CD4-positive, alpha-beta memory T cell (primary cell): ENCODE results near the gene AFM. TPM values are rescaled to one million over a fixed set of nuclear protein-coding genes. Genes with fewer than 3 reads are reported as not detected.

ENCODE experiments used
- CTCF ChIA-PET: fragments of 350-600 bp; sonication (Branson Sonifier 250); formaldehyde crosslinking; loops from one replicate; lab custom pipeline; 2021; ENCODE audit warnings: inconsistent platforms; ENCODE audit not compliant: partially characterized antibody; lab: Charles Lee
- POLR2A ChIA-PET: fragments of 350-600 bp; sonication (Branson Sonifier 250); formaldehyde crosslinking; loops from one replicate; lab custom pipeline; 2021; ENCODE audit not compliant: partially characterized antibody; lab: Charles Lee
- DNase-seq, 5 donors: peaks; one replicate each; pipeline versions ENCODE4 v3.0.0 to v3.0.0-alpha.2; 2020 to 2022; ENCODE audit warnings: mixed read lengths in 1 of 5
- H3K27ac ChIP-seq: one replicate; pipeline ENCODE4 v1.7.0; 2013; ENCODE audit warnings: low read depth, low read length
- H3K27me3 ChIP-seq: 2 replicates; pipeline ENCODE4 v1.7.0; 2013; ENCODE audit warnings: mild to moderate bottlenecking, low read length, moderate library complexity; ENCODE audit not compliant: insufficient read depth
- H3K36me3 ChIP-seq: 2 replicates; pipeline ENCODE4 v1.7.0; 2013; ENCODE audit warnings: mild to moderate bottlenecking, low read length, moderate library complexity; ENCODE audit not compliant: insufficient read depth
- H3K4me1 ChIP-seq: 2 replicates; pipeline ENCODE4 v1.7.0; 2013; ENCODE audit warnings: mild to moderate bottlenecking, low read length, moderate library complexity; ENCODE audit not compliant: insufficient read depth
- H3K4me3 ChIP-seq, 2 donors: one replicate each; pipeline ENCODE4 v1.7.0; 2013; ENCODE audit warnings: low read length in 2 of 2, mild to moderate bottlenecking in 1 of 2
- H3K9me3 ChIP-seq, 2 donors: one replicate each; pipeline ENCODE4 v1.7.0; 2013; ENCODE audit warnings: low read length in 2 of 2, control low read depth in 1 of 2; ENCODE audit not compliant: control insufficient read depth in 1 of 2
- H3K27ac Mint-ChIP-seq, 7 donors: one replicate each; pipeline ENCODE4 v1.8.0; 2020 to 2021; ENCODE audit warnings: mixed read lengths in 7 of 7, mild to moderate bottlenecking in 6 of 7, inconsistent platforms in 3 of 7, moderate library complexity in 3 of 7
- H3K27me3 Mint-ChIP-seq, 2 donors: one replicate each; pipeline ENCODE4 v1.8.0; 2020 to 2021; ENCODE audit warnings: mixed read lengths in 2 of 2
- H3K36me3 Mint-ChIP-seq, 2 donors: one replicate each; pipeline ENCODE4 v1.8.0; 2020 to 2021; ENCODE audit warnings: mixed read lengths in 2 of 2, inconsistent platforms in 1 of 2, mild to moderate bottlenecking in 1 of 2
- H3K4me1 Mint-ChIP-seq, 4 donors: one replicate each; pipeline ENCODE4 v1.8.0; 2020 to 2021; ENCODE audit warnings: mixed read lengths in 4 of 4, mild to moderate bottlenecking in 1 of 4
- H3K4me3 Mint-ChIP-seq, 8 donors: one replicate each; pipeline ENCODE4 v1.8.0; 2020 to 2021; ENCODE audit warnings: mixed read lengths in 8 of 8, mild to moderate bottlenecking in 7 of 8, moderate library complexity in 6 of 8, inconsistent platforms in 3 of 8
- H3K9me3 Mint-ChIP-seq, 8 donors: one replicate each; pipeline ENCODE4 v1.8.0; 2020 to 2021; ENCODE audit warnings: mixed read lengths in 8 of 8, mild to moderate bottlenecking in 5 of 8, inconsistent platforms in 3 of 8, moderate library complexity in 1 of 8
- intact Hi-C: fragments of 100-400 bp; cut with micrococcal nuclease; formaldehyde crosslinking; loops from one replicate; pipeline ENCODE4 v1.15.1; 2023
- polyA plus RNA-seq, 2 donors: library from polyadenylated mRNA; unstranded; fragments of 300-500 nt; fragmentation: Illumina TruSeq; gene quantifications; one replicate each; pipeline ENCODE4 v1.2.3, GENCODE V29; 2021
- total RNA-seq, 2 experiments: library from RNA; stranded (reverse); gene quantifications; one replicate each; pipeline ENCODE4 v1.2.3, GENCODE V29; 2021

The AFM gene, protein sequence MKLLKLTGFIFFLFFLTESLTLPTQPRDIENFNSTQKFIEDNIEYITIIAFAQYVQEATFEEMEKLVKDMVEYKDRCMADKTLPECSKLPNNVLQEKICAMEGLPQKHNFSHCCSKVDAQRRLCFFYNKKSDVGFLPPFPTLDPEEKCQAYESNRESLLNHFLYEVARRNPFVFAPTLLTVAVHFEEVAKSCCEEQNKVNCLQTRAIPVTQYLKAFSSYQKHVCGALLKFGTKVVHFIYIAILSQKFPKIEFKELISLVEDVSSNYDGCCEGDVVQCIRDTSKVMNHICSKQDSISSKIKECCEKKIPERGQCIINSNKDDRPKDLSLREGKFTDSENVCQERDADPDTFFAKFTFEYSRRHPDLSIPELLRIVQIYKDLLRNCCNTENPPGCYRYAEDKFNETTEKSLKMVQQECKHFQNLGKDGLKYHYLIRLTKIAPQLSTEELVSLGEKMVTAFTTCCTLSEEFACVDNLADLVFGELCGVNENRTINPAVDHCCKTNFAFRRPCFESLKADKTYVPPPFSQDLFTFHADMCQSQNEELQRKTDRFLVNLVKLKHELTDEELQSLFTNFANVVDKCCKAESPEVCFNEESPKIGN
- total RNA-seq (not detected), polyA plus RNA-seq (not detected)

DNA sequence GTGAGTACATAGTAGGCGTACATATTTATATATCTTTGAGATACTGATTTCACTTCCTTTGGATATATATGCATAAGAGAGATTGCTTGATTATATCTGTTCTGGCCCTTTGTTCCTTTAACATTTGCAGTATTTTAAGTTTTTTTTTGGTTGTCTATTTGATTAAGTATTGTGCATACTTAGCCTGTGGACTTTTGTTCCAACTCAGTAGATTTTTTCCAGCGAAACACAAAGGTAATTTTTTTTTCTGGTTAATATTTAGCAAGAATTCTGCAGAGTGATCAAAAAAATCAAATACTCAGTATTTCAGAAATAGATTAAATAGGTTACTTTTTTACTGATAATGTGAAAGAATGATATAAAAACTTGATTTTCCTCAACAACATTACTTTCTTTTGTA, at the start of gene AFM:
Gene AFM, plus strand, starts transcription at position 388 of the 400 bp plus-strand sequence. CDS start 31 bp downstream, outside the sequence.
- no peak for DNase-seq
- Histone ChIP-seq H3K9me3 (no peaks in the 10 kb centered on the region), H3K27me3 (no peaks in the 10 kb centered on the region), H3K36me3 (no peaks in the 10 kb centered on the region), H3K4me1 (no peaks in the 10 kb centered on the region), H3K27ac (no peak within 1 kb of the TSS), H3K4me3 (no peak within 1 kb of the TSS)
- H3K27ac Mint-ChIP-seq: no peak within 1 kb of the TSS
- H3K9me3 Mint-ChIP-seq: peaks cover 0 to 4% (median 0%) of the 10 kb centered on the region in 8 donors
- intact Hi-C loops: no loop called here
- no peak within 1 kb of the TSS for H3K4me3 Mint-ChIP-seq
- CTCF ChIA-PET: no interaction called here
- H3K27me3 Mint-ChIP-seq: peaks cover 0 to 2% of the 10 kb centered on the region in 2 donors
- no peaks in the 10 kb centered on the region for H3K4me1 Mint-ChIP-seq
- H3K36me3 Mint-ChIP-seq: no peaks in the 10 kb centered on the region
- POLR2A ChIA-PET: no interaction called here

DNA sequence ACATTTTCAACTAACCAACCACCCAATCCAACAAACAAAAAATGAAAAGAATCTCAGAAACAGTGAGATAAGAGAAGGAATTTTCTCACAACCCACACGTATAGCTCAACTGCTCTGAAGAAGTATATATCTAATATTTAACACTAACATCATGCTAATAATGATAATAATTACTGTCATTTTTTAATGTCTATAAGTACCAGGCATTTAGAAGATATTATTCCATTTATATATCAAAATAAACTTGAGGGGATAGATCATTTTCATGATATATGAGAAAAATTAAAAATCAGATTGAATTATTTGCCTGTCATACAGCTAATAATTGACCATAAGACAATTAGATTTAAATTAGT, 49.8 kb upstream of the AFM start:
- Histone ChIP-seq H3K36me3 (no peaks in the 10 kb centered on the region), H3K4me1 (no peaks in the 10 kb centered on the region), H3K27me3 (peaks cover 5% of the 10 kb centered on the region), H3K9me3 (no peaks in the 10 kb centered on the region), H3K27ac (no peak overlapping the region), H3K4me3 (no peak overlapping the region)
- H3K9me3 Mint-ChIP-seq: no peaks in the 10 kb centered on the region
- ChIA-PET POLR2A (no interaction called here), CTCF (no interaction called here)
- H3K36me3 Mint-ChIP-seq: no peaks in the 10 kb centered on the region
- no peaks in the 10 kb centered on the region for H3K4me1 Mint-ChIP-seq
- no peak overlapping the region for H3K4me3 Mint-ChIP-seq
- intact Hi-C loops: no loop called here
- H3K27ac Mint-ChIP-seq: no peak overlapping the region
- no peak for DNase-seq
- peaks cover 0 to 1% of the 10 kb centered on the region in 2 donors for H3K27me3 Mint-ChIP-seq

DNA sequence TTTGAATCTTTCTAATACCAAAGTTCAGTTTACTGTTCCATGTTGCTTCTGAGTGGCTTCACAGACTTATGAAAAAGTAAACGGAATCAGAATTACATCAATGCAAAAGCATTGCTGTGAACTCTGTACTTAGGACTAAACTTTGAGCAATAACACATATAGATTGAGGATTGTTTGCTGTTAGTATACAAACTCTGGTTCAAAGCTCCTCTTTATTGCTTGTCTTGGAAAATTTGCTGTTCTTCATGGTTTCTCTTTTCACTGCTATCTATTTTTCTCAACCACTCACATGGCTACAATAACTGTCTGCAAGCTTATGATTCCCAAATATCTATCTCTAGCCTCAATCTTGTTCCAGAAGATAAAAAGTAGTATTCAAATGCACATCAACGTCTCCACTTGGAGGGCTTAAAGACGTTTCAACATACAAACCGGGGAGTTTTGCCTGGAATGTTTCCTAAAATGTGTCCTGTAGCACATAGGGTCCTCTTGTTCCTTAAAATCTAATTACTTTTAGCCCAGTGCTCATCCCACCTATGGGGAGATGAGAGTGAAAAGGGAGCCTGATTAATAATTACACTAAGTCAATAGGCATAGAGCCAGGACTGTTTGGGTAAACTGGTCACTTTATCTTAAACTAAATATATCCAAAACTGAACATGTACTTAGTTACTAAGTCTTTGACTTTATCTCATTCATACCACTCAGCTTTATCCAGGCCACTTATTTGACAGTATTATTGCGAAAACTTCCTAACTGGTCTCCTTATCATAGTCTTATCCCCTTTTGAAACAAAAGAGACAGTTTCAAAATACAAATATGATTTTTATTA, 49.2 kb upstream of the AFM start:
- peaks cover 1 to 2% of the 10 kb centered on the region in 2 donors for H3K27me3 Mint-ChIP-seq
- Histone ChIP-seq H3K4me3 (no peak overlapping the region), H3K27me3 (peaks cover 5% of the 10 kb centered on the region), H3K9me3 (no peaks in the 10 kb centered on the region), H3K4me1 (no peaks in the 10 kb centered on the region), H3K36me3 (no peaks in the 10 kb centered on the region), H3K27ac (no peak overlapping the region)
- CTCF ChIA-PET: interaction anchor here (0.6 kb wide), 1 partner anchor 393 kb away, joined by 3 read pairs; no protein-coding TSS in a partner anchor
- no peak for DNase-seq
- H3K4me1 Mint-ChIP-seq: no peaks in the 10 kb centered on the region
- POLR2A ChIA-PET: no interaction called here
- H3K4me3 Mint-ChIP-seq: no peak overlapping the region
- intact Hi-C loops: no loop called here
- no peaks in the 10 kb centered on the region for H3K9me3 Mint-ChIP-seq
- no peaks in the 10 kb centered on the region for H3K36me3 Mint-ChIP-seq
- no peak overlapping the region for H3K27ac Mint-ChIP-seq

DNA sequence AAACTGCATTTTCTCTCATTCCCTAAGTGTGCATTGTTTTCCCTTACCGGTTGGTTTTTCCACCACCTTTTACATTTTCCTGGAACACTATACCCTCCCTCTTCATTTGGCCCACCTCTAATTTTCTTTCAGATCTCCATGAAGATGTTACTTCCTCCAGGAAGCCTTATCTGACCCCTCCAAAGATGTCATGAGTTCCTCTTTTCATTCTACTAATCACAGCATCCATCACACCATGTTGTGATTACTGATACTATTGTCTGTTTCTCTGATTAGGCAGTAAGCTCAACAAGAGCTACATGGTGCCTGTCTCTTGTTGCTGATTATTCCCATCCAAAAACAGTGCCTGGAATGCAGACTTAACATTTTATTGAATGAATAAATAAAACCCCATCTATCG, 48.4 kb upstream of the AFM start:
- intact Hi-C loops: no loop called here

DNA sequence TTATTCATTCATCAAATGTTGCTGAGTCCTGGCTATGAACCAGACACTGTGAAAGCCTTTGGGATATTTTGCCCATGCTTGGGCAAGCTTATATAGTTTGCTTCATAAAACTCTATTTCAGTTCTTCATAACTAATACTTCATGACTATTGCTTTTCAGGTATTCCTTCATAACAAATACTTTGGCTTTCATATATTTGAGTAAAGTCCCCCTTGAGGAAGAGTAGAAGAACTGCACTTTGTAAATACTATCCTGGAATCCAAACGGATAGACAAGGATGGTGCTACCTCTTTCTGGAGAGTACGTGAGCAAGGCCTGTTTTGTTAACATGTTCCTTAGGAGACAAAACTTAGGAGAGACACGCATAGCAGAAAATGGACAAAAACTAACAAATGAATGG, 47.2 kb upstream of the AFM start:
- no peaks in the 10 kb centered on the region for H3K36me3 ChIP-seq
- Mint-ChIP-seq H3K4me3 (no peak overlapping the region), H3K27ac (no peak overlapping the region), H3K4me1 (no peaks in the 10 kb centered on the region), H3K9me3 (no peaks in the 10 kb centered on the region), H3K27me3 (peaks cover 1 to 2% of the 10 kb centered on the region in 2 donors), H3K36me3 (no peaks in the 10 kb centered on the region)
- no peaks in the 10 kb centered on the region for H3K9me3 ChIP-seq
- ChIA-PET POLR2A (no interaction called here), CTCF (no interaction called here)
- H3K27me3 ChIP-seq: peaks cover 5% of the 10 kb centered on the region
- H3K4me3 ChIP-seq: no peak overlapping the region
- intact Hi-C loops: no loop called here
- no peak overlapping the region for H3K27ac ChIP-seq
- H3K4me1 ChIP-seq: no peaks in the 10 kb centered on the region
- no peak for DNase-seq

More for the DNA sequence above, 48.4 kb upstream of the AFM start:
- no peak overlapping the region for H3K27ac Mint-ChIP-seq
- H3K4me1 Mint-ChIP-seq: no peaks in the 10 kb centered on the region
- peaks cover 5% of the 10 kb centered on the region for H3K27me3 ChIP-seq
- peaks cover 1 to 2% of the 10 kb centered on the region in 2 donors for H3K27me3 Mint-ChIP-seq
- no peaks in the 10 kb centered on the region for H3K4me1 ChIP-seq
- CTCF ChIA-PET: interaction anchor here (0.6 kb wide), 1 partner anchor 394 kb away, joined by 3 read pairs; no protein-coding TSS in a partner anchor
- H3K9me3 Mint-ChIP-seq: no peaks in the 10 kb centered on the region
- H3K36me3 ChIP-seq: no peaks in the 10 kb centered on the region
- no peak overlapping the region for H3K4me3 ChIP-seq
- no peak overlapping the region for H3K4me3 Mint-ChIP-seq
- H3K9me3 ChIP-seq: no peaks in the 10 kb centered on the region
- no peak overlapping the region for H3K27ac ChIP-seq
- POLR2A ChIA-PET: no interaction called here
- no peak for DNase-seq
- no peaks in the 10 kb centered on the region for H3K36me3 Mint-ChIP-seq

DNA sequence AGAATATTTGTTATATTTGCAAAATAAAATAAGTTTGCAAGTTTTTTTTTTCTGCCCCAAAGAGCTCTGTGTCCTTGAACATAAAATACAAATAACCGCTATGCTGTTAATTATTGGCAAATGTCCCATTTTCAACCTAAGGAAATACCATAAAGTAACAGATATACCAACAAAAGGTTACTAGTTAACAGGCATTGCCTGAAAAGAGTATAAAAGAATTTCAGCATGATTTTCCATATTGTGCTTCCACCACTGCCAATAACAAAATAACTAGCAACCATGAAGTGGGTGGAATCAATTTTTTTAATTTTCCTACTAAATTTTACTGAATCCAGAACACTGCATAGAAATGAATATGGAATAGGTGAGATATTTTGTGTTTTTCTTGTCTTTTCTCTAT, 45.6 kb upstream of the AFM start, which contains the start of gene AFP:
Gene AFP, plus strand, starts transcription at position 238 of the 400 bp plus-strand sequence. Its CDS starts 42 bp downstream, at position 280.
- H3K9me3 ChIP-seq: no peaks in the 10 kb centered on the region
- Mint-ChIP-seq H3K9me3 (no peaks in the 10 kb centered on the region), H3K27me3 (peaks cover 0 to 2% of the 10 kb centered on the region in 2 donors), H3K36me3 (no peaks in the 10 kb centered on the region), H3K4me1 (no peaks in the 10 kb centered on the region), H3K4me3 (no peak within 1 kb of the TSS), H3K27ac (no peak within 1 kb of the TSS)
- H3K4me1 ChIP-seq: no peaks in the 10 kb centered on the region
- H3K27ac ChIP-seq: no peak within 1 kb of the TSS
- ChIA-PET CTCF (no interaction called here), POLR2A (no interaction called here)
- no peak for DNase-seq
- H3K27me3 ChIP-seq: peaks cover 5% of the 10 kb centered on the region
- intact Hi-C loops: no loop called here
- no peaks in the 10 kb centered on the region for H3K36me3 ChIP-seq
- no peak within 1 kb of the TSS for H3K4me3 ChIP-seq
